HG03565 (cell line): Measurements from ENCODE around the gene HAS3.
"Not testable (repeated sequence)": the region's sequence is repeated elsewhere in the genome, so short reads cannot be mapped to it uniquely, and the experiment has no call there.

Source experiments
- ATAC-seq: cut with Tn5 transposase; IDR thresholded peaks from one replicate; pipeline ENCODE4 v1.9.1; 2021; ENCODE audit warnings: mild to moderate bottlenecking, moderate library complexity; ENCODE audit not compliant: unreplicated experiment

Gene HAS3

GRCh38 chr16:69115837-69116236 lies 10.4 kb downstream of the HAS3 start:
- ATAC-seq, result no peak

DNA sequence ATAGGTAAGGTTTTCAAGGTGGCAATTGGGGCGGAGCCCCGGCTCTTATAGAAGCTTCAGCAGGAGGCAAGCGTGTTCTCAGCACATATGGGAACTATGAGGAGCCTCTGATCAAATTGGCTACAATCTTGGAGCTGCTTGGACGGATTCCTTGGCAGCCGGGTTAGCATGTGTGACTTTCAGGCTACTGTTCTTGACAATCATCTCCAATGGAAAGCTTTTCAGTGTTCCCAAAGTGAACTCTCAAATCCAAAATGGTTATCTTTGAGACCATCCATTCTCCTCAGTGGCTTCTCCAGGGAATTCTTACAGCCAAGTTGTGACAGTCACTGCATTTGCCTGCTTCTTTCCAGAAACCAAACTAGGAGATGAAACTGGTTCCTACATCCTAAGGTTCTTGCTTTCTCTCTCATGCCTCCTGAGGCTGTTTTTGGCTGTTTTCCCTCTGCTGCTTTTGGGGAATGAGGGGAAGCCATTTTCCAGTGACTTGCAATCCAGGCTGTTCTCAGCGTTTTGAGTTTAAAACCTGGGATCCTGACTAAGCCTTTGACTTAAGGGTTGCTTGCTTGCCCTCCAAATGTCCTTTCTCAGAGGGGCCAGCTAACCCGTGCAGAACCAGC lies 10.9 kb downstream of the HAS3 start:
- no peak for ATAC-seq

- no peak for ATAC-seq
Measured at GRCh38 chr16:69116906-69117305, 11.5 kb downstream of the HAS3 start.

DNA sequence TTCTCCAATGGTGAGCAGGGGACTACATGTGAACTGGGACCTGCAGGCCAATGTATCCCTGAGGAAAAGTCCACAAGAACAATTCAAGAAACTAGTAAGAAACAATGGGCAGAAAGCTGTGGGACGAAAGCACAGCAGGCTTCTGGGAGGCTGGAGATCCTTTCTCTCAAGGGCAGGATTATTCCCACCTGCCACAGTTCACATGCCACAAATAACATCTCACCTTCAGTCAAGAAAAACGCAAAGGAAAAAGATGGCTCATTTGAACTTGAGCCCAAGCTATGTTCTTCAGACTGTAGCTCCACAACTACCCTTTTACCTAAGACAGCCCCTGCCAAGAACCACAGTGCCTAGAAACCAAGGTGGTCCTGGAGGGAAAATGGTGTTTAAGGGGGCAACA lies 13.0 kb downstream of the HAS3 start:
- no peak for ATAC-seq

DNA sequence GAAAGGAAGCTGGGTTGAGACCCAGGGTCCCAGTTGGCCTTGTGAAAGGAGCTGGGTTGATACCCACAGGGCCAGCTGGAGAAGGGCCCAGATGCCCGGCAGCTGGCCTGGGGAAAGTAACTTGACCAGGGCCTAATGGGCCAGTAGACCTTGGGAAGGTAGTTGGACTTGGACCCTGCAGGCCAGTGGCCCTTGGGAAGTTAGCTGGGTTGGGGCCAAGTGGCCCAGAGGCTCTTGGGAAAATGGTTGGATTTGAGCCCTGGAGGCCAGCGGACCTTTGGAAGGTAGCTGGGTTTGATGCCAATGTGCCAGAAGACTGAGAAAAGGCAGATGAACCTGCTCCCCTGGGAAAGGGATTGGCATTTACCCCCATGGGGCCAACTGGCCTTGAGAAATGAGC lies 13.5 kb downstream of the HAS3 start:
- ATAC-seq, result no peak

DNA sequence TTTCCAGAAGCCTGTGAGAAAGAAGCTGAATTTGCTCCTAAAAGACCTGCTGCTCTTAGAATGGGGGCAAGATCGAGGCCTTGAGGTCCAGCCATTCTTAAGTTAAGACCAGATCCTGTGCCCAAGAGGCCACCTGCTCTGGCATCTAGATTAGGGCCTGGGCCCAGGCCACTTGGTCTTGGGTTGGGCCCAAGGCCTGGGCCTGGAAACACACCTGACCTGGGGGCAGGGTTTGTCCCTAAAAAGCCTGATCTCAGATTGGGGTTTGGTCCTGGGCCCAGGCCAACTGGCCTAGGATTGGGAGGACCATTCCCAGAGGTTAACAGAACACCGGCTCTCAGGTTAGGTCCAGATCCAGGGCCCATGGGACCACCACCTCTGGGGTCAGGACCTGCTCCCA lies 14.1 kb downstream of the HAS3 start:
- ATAC-seq, result no peak

DNA sequence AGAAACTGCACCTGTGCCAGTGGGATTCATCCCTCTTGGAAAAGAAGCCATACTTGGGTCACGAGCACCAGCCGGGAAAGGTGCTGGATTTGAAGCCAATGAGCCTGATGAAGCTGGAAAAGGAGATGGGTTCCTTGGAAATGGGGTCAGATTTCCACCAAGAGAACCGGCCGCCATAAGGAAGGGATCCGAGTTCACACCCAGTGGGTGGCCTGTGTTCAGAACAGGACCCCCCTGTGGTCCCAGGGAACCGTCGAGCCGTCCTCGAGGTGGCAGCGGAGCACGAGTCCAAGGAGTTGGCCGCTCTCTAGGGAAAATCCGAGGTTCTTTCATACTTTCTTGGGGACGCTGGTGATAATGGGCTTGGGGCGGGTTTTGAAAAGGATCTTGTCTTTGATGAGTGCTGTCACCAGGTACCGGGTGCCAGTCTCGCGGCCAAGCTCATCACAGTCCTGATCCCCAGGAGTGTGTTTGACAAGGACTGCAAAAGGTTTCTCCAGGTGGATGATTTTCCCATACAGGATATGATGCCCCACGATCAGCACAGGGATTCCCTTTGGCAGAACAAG lies 14.7 kb downstream of the HAS3 start:
- no peak for ATAC-seq

GRCh38 chr16:69123910-69124309 lies 18.5 kb downstream of the HAS3 start:
- ATAC-seq, result no peak

- not testable (repeated sequence) for ATAC-seq
Measured at GRCh38 chr16:69124406-69124805, 19.0 kb downstream of the HAS3 start.

GRCh38 chr16:69124961-69125360 lies 19.5 kb downstream of the HAS3 start:
- ATAC-seq, result not testable (repeated sequence)

DNA sequence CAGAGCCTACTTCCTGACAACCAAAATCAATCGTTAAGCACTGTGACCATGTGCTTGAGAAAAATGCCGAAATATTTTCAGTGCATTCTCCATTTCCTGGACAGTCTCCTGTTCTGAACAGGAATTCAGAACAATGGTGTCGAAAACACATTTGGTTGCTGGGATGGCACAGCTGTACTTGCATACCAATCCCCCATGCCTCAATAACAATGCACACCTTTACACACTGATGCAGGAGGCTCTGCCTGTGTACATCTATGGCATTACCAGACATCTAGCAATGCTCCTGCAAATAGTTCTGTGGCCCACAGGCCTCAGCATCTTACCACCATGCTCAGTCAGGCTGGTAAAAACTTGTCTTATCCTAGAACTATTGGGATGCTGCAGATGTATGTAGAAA lies 20.8 kb downstream of the HAS3 start:
- no peak for ATAC-seq

GRCh38 chr16:69126801-69127200 lies 21.3 kb downstream of the HAS3 start:
- ATAC-seq, result not testable (repeated sequence)

- no peak for ATAC-seq
Measured at GRCh38 chr16:69127966-69128510, 22.6 kb downstream of the HAS3 start.

DNA sequence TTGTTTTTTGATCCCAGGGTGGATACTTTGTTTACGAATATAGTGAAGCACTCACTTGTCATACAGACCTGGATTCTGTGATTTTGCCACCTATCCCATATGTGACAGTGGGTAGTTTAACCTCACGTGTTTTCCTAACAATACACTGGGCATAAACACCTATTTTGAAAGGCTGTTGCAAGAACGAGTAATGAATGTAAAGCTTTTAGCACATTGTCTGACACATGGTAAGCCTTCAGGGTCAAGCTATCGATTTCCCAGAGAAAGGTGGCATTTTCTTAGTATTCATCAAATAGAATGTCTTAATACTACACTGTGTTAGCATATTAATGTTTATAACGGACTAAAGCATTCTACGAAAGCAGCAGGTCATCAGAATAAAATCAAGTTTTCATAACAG lies 25.0 kb downstream of the HAS3 start:
- no peak for ATAC-seq

DNA sequence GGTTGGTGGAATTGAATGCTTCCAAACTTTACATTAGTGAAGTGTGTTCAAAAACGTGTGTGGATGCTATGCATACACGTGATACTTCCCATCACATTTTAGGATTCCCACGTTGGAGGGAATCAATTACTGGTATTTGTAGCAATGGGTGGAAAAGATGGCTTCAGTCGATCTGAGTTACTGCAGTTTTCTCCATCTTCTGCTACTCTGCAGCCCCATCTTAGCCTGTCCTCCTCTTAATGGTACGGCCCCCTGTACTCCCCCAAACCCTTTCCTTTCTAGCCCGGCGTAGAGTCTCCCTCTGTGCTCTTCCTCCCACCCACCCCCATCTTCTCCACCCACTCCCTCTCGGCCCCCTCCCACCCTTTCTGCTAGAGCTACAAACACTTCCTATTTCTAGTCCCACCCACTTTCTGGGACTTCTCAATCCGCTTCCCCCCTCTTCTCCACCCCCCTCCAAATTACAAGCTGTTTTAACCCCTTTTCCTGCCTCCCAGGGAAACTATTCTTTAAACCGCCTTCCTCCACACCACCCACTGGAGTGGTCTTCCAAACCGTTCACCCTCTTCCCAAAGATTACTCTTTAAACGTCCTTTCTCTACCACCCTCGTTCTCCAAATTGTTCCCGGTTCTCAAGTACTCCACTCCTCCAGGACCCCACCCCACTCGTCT lies 25.9 kb downstream of the HAS3 start:
- ATAC-seq, result no peak

- peak; percentile 18 for ATAC-seq
Measured at GRCh38 chr16:69131839-69132423, 26.5 kb downstream of the HAS3 start.

DNA sequence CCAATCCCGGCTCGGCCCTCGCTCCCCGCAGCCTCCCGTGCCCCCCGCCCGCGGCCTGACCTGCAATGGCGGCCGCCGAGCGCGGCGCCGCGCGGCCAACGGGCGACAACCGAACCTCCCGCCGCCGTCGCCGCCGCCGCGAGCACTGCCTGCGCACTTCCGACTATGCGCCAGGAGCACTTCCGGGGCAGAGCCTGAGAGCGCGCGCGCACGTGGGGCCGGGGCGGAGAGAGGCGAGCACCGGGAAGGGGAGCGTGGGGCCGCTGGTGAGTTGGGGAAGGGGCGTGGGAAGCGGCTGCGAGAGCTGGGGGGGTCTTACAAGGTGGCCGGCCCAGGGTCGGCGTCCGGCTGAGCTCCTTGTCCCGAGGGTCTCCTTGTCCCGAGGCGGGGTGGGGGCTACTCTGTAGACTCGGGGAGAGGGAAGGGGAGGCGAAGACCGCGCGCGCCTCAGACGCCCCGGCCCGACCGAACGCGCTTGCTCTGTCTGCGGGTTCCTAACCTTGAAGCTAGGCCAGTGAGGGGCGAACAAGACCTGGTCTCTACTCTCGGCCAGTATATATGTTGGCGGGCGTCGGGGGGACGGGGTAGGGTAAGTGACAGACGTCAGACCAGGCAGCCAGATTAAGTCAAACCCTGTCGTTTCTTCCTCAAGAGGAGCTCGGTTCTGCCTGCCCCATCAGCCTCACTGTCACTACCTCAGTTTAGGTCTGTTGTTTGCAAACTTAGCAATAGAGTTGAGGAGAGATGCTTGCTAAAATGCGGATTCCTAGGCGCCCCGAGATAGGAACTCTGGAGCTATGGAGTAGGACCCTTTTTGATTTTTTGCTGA lies 27.2 kb downstream of the HAS3 start, which contains the start of the genes CHTF8 and UTP4:
TSS of gene CHTF8 (minus strand) at position 165 of the 829 bp plus-strand sequence. CDS start 11,130 bp downstream, outside the sequence.
TSS of gene UTP4 (plus strand) at position 226 of the 829 bp plus-strand sequence. CDS start 811 bp downstream, outside the sequence.
- peak; percentile 74 for ATAC-seq

DNA sequence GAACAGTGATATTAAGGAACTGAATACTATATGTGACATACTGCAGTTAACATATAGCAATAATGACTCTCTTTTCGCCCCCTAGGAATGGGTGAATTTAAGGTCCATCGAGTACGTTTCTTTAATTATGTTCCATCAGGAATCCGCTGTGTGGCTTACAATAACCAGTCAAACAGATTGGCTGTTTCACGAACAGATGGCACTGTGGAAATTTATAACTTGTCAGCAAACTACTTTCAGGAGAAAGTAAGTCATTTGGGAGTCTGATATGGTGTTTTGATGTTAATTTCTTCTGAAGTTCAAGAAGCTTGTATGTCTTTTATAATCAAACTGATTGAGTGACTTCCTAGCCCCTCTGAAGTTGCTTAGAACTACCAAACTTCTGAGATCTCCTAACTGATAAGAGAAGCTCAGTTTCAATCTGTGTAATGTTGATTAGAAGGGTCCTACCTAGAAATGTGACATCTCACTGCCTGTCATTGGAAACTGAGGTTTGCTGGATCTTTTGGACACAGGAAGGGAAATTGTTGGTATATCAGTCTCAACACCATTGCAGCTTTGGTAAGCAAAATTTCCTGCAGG lies 28.0 kb downstream of the HAS3 start:
- no peak for ATAC-seq

DNA sequence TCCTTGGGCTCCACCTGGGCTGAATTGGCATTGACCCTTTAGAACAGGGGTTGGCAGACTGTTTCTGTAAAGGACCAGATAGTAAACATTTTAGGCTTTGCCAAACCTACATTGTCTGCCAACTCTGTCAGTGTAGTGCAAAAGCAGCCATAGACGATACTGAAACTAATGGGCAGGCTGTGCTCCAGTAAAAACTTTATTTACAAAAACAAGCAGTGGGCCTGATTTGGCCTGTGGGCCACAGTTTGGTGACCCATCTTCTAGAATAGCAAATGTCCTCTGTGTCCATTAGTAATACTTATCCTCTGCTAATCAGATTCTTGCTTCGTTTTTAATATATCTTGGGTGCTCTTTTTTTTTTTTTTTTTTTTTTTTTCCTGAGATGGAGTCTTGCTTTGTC lies 33.2 kb downstream of the HAS3 start:
- ATAC-seq, result no peak

- ATAC-seq, result not testable (repeated sequence)
Measured at GRCh38 chr16:69139464-69139863, 34.0 kb downstream of the HAS3 start.
